Measurements from ENCODE around the gene TRIM73.
"Not testable (repeated sequence)": the region's sequence is repeated elsewhere in the genome, so short reads cannot be mapped to it uniquely, and the experiment has no call there.

Gene TRIM73

DNA sequence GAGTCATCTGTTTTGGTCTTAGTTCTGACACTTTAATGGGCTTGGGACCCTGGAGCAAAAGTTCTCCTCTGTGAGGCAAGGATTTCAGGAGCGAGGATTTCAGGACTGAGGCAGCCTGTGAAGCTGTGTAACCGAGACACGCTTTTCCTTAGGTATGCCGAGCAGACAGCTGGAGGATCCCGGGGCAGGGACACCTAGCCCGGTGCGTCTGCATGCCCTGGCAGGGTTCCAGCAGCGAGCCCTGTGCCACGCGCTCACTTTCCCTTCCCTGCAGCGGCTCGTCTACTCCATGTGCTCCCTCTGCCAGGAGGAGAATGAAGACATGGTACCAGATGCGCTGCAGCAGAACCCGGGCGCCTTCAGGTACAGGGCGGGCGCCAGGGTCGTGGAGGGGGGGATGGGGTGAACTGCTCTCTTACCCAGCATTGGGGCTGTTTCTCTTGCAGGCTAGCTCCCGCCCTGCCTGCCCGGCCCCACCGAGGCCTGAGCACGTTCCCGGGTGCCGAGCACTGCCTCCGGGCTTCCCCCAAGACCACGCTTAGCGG, 20.5 kb downstream of the TRIM73 start:
- DNase-seq: not testable (repeated sequence)

GRCh38 chr7:75416787-75417186, 21.4 kb downstream of the TRIM73 start:
- not testable (repeated sequence) for DNase-seq

GRCh38 chr7:75418292-75418858, 22.9 kb downstream of the TRIM73 start:
- not testable (repeated sequence) for DNase-seq

GRCh38 chr7:75419210-75419609, 23.8 kb downstream of the TRIM73 start:
- DNase-seq: not testable (repeated sequence)

DNA sequence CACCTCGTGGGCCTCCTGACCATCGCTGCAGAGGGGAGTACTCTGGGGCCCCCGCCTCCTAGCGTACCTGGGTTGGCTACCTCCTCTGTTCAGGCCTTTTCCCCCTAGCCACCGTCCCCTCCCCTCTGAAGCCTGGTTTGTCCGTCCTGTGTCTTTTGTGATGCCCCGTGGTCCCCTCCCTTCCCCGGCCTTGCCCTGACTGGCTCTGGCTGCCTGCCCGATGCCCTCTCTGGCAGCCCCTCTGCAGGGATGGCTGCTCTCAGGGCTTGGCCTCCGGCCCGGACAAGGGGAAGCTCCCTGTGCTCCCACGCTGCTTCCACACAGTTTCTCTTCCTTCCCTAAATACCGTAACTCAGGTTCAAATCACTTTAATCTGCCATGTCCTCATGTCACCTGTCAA, 24.3 kb downstream of the TRIM73 start:
- not testable (repeated sequence) for DNase-seq

- not testable (repeated sequence) for DNase-seq
These were observed 24.7 kb downstream of the TRIM73 start for GRCh38 chr7:75420152-75420551.

DNA sequence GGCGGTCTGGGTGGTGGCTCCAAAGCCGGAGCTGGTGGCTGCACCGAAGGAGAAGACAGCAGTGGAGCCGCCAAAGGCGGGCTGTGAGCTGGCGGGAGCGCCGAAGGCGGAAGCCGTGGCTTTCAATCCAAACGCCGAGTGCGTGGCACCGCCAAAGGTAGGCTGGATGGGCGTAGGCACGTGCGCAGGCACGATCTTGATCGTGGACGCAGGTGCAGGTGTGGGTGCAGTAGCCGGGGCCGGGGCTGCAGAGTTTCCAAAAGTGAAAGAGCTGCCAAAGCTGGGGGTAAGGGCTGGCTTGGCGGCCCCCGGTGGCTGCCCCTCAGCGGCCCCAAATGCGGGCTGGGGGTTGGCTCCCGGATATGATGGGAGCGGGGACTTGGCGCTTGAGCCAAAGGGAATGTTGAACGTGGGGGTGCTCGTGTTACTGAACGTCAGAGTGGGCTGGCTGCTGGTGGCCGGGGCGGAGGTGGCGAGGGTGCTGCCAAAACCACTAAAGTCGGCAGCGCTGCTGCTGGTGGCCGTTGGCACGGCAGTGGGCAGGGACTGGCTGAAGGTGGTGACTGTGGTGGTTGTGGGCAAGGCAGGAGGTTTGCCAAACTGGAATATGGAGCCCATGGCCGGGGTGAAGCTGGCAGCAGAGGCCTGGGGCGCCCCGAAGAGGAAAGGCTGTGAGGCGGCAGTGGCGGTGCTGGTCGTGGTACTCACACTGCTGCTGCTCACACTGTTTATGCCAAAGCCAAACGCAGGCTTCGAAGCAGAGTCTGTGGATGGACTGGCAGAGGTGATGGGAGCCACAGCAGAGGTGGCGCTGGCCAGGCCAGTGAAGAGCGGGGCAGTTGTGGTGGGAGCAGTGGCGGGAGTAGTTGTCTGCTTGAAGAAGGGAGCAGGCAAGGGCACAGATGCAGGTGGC, 26.6 kb downstream of the TRIM73 start:
- DNase-seq: not testable (repeated sequence)

GRCh38 chr7:75423481-75423880, 28.1 kb downstream of the TRIM73 start:
- DNase-seq: not testable (repeated sequence)

- DNase-seq: not testable (repeated sequence)
These were observed 43.6 kb downstream of the TRIM73 start for GRCh38 chr7:75439000-75439399.

DNA sequence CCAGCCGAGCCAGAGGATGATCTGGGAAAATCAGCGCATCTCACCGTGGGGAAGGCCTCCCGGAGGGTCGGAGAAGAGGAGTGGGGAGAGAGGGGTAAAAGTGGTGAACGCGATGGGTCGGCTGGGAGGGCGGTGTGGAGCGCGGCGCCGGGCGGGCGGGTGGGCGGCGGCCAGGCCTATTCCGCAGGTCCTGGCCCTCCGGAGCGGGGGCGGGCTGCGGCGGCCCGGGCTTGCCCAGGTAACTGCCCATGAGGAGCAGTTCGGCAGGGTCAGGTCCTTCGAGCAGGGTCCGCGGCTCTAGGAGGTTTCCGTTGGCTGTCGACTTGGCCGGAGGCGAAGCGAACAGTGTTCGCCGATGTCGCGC, 46.7 kb downstream of the TRIM73 start:
- DNase-seq: not testable (repeated sequence)

DNA sequence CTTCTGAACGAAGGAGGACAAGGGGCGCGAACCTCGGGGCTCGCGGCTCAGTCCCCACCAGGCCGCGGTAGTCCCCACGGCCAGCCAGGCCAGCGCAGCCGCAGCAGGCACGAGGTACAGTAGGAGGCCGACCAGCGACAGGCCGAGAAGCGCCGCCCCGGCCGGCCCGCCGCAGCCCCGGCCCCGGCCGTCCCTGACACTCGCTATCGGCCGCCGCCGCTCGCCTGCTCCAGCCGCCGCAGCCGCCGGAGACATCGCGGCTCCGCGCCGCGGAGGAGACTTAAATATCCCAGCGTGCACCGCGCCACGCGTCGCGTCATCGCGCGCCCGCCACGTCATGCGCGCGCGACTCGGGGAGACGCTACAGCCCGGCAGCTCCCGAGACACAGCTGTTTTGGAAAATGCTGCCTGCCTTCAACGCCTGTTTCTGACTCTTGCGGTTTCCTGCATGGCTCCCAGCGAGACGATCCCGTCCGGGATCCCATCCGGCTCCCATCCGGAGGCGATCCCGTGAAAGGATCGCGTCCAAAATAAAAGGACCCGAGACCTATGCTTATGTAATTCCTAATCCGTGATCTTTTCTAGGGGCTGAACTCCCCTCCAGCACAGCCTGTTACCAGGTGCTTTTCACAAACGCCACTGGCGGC, 47.2 kb downstream of the TRIM73 start:
- DNase-seq: peak; percentile 53

- DNase-seq: not testable (repeated sequence)
These were observed 54.5 kb downstream of the TRIM73 start for GRCh38 chr7:75449946-75450345.

DNA sequence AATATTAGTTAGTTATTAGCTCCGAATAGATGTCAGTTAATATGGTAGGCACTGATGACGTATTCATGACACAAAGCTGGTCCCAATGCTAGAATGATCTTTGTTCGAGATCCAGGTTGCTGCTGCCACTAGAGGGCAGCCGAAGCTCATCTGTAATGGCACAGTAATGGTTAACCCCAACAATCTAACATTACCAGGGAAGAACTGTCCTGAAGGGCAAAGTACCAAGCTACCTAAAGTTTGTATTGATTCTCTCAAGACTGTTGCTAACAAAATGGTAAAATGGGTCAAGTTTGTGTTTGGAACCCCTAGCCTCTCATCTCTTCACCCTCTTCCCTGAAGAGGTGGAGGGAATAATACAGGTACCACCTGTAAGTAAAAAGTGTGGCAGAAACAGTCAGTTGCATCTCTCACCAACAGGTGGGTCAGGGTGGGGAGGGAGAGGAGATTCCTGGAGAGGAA, 57.1 kb downstream of the TRIM73 start:
- not testable (repeated sequence) for DNase-seq

All from DMS53 (cell line).